ENCODE results near the gene BRPF1.

Gene BRPF1

DNA sequence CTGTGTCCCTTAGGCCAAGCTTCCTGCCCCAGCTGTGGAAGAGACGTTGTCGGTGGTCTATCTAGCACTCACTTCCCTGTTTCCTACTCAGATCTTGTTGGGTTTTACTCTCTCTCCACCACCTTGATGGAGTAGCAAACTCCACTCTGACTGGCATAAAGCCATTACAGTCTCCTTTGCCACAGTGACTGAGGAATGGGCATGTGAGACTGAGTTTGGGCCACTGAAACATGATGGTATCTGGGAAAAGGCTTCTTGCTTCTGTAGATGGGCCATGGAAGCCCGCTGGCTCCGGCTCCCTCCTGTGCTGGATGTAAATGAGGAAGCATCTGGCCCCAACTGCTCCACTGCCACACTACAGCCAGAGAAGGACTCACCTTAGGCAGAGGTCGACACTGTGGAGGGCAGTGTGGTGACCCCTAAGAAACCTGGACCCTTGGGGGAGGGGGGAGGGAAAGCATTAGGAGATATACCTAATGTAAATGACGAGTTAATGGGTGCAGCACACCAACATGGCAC lies 47.6 kb downstream of the BRPF1 start:
- in situ Hi-C loops (cut with HindIII; ENCODE audit: low pct_ligation_motif_present, low pct_unique_long_range_greater_than_20kb, low sequenced_read_pairs) = no loop called here
- DNase-seq = no peak

DNA sequence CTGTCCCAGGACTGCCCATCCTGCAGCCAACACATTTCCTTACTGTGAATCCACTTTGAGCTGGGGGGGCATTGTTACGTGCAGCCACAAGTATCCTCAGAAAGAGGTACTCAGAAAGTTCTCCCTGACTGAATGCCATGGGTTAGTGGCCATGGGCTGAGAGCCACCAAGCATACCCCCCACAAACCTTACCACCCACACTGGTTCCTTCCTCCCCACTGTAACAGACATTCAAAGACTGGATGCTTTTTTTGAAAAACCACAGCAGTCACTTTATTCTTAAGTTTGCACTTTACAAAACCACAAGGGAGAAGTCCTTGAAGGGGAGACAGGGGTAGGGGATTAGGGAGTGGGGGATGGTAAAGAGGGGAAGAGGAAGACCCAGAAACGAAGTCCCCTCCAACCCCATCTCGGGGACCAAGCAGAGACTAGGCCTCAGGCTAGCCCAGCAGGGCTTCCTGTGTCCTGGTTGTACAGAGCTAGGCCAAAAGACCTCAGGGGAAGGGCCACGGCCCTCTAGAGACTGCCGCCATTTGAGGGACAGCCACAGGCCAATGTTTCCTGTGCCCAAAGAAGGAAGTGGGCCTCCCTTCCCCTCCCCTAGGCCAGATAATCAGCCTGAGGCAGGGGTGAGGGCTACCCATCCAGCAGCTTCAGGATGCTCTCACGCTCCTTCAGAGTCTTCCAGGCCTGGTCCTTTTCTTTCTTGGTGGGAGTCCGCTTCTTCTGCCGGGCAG lies 48.4 kb downstream of the BRPF1 start:
- peak; percentile 10 for DNase-seq
- in situ Hi-C loops (cut with HindIII; ENCODE audit: low pct_ligation_motif_present, low pct_unique_long_range_greater_than_20kb, low sequenced_read_pairs) = no loop called here

DNA sequence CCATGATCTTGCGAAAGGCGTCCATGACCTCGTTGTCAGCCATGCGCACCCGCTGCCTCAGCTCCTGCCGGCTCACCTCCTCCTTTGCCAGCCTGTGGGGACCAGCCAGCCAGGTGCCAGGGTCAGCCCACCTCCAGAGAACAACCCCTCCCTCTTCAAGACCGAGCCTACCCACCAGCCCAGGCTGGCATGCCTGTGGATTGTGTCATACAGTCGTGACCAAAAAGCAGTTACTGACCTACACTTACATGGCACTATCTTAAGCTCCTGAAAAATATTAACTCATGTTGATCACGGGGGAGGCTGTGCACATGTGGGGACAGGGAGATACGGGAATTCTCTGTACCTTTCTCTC lies 48.9 kb downstream of the BRPF1 start:
- in situ Hi-C loops (cut with HindIII; ENCODE audit: low pct_ligation_motif_present, low pct_unique_long_range_greater_than_20kb, low sequenced_read_pairs) = no loop called here
- peak; percentile 82 for DNase-seq

DNA sequence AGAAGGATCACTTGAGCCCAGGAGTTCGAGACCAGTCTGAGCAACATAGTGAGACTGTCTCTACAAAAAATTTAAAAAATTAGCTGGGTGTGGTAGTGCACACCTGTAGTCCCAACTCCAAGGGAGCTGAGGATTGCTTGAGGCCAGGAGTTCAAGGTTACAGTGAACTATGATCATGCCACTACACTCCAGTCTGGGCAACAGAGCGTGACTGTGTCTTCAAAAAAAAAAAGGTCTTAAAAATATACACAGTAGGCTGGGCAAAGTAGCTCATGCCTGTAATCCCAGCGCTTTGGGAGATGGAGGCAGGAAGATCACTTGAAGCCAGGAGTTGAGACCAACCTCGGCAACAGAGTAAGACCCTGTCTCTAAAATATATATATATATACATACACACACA lies 49.4 kb downstream of the BRPF1 start:
- in situ Hi-C loops (cut with HindIII; ENCODE audit: low pct_ligation_motif_present, low pct_unique_long_range_greater_than_20kb, low sequenced_read_pairs) = no loop called here
- DNase-seq = no peak

DNA sequence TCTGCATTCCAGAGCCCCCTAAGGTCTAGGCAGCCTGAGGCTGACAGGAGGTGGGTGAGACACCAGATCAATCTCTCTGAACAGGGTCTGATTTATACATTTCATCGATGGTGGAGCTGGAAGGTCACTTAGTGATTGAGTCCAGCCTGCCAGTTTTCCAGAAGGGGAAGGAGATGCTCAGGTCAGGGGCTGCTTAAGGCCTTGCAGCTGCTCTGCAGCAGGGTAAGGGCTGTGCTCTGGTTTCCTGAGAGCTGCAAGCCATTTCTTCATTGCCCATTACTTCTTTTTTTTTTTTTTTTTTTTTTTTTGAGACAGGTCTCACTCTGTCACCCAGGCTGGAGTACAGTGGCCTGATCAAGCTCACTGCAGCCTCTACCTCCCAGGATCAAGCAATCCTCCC lies 50.0 kb downstream of the BRPF1 start:
- in situ Hi-C loops (cut with HindIII; ENCODE audit: low pct_ligation_motif_present, low pct_unique_long_range_greater_than_20kb, low sequenced_read_pairs) = no loop called here
- DNase-seq = no peak

DNA sequence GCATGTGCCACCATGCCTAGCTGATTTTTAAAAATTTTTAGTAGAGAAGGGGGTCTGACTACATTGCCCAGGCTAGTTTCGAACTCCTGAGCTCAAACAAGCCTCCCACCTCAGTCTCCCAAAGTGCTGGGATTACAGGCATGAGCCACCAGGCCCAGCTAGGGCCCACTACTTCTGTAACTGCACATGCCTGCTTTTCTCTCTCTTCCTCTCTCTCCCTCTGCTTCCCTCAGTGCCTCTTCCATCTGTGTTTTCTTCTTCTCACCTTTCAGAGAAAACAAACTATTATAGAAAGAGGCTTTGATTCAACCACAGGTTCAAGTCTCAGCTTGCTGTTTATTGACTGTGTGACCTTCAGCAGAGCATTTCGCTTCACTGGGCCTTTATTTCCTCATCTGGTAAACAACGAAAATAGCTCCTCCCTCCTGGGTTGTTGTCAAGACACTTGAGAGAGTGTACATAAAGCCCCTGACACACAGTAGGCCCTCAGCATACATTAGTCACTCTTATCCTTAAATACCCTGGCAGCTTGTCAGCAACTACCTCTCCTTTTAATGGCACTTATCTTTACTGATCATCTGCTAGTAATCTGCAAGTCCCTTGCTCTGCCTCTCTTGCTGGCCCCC lies 50.6 kb downstream of the BRPF1 start:
- in situ Hi-C loops (cut with HindIII; ENCODE audit: low pct_ligation_motif_present, low pct_unique_long_range_greater_than_20kb, low sequenced_read_pairs) = no loop called here
- DNase-seq = no peak

DNA sequence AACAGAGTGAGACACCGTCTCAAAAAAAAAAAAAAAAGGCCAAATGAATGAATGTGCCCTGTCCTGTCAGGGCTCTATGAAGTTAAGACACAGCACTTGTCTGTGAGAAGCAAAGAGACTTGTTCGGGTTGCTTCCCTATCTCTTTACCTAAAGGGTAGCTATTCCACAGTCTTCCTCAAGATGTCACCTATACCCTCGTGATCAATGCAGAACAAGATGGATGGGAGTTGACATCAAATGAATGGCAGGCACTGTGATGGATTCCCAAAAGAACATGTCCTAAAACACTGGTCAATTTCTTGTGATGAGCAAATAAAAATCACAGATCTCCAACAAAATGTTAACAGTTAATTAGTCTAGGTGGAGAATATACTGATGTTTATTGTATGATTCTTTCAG lies 51.2 kb downstream of the BRPF1 start:
- no peak for DNase-seq
- in situ Hi-C loops (cut with HindIII; ENCODE audit: low pct_ligation_motif_present, low pct_unique_long_range_greater_than_20kb, low sequenced_read_pairs) = no loop called here

DNA sequence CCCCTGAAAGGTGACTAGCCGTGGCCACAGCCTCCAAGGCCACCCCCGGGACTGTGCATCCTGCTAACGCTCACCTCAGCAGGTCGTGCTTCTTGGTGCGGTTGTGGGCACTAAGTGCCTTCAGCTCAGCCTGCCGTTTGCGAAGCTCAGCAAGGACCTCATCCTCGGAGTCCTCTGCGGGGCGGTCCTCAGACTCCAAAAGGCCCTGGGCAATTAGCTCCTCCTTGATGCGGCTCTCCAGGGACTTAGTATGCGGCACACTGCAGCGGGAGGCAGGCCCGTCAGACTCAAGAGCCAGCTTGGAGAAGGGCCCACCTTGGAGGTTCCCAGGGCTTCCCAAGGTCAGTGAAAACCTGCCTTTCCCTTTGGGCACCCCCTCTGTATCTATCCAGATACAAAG lies 52.4 kb downstream of the BRPF1 start:
- in situ Hi-C loops (cut with HindIII; ENCODE audit: low pct_ligation_motif_present, low pct_unique_long_range_greater_than_20kb, low sequenced_read_pairs) = no loop called here
- no peak for DNase-seq

DNA sequence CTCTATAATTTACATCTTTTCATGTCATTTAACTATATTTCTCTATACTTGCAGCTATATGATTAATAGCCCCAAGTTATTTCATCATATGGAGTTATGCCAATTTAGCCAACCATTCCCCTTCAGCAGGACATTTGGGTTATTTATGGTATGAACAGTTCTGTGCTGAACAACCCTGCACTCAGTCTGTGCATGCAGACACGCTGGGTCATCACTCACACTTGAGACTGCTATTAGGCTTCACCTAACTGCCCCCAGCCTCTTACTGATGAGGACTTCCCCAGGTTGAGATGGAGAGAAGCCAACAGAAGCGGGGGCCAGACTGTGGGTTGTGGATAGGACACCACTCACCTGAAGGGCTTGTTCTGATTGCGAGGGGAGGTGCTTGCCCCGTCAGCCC lies 53.4 kb downstream of the BRPF1 start:
- in situ Hi-C loops (cut with HindIII; ENCODE audit: low pct_ligation_motif_present, low pct_unique_long_range_greater_than_20kb, low sequenced_read_pairs) = no loop called here
- DNase-seq = no peak

DNA sequence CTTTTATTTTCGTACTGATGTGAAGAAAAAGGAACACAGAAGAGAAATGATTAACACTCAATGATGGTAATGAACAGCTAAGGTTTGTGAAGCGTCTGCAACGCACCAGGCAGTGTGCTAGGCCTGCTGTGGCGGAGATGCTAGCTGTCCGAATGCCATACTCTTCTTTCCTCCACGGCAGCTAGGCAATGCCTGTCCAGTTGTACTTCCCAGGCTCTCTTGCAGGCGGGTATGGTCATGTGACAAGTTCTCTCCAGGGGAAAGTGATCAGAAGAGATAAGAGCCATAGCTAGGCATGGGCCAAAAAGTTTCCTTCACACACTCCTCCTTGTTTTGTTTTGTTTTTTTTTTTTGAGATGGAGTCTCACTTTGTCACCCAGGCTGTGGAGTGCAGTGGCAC lies 54.1 kb downstream of the BRPF1 start:
- in situ Hi-C loops (cut with HindIII; ENCODE audit: low pct_ligation_motif_present, low pct_unique_long_range_greater_than_20kb, low sequenced_read_pairs) = no loop called here
- DNase-seq = no peak

DNA sequence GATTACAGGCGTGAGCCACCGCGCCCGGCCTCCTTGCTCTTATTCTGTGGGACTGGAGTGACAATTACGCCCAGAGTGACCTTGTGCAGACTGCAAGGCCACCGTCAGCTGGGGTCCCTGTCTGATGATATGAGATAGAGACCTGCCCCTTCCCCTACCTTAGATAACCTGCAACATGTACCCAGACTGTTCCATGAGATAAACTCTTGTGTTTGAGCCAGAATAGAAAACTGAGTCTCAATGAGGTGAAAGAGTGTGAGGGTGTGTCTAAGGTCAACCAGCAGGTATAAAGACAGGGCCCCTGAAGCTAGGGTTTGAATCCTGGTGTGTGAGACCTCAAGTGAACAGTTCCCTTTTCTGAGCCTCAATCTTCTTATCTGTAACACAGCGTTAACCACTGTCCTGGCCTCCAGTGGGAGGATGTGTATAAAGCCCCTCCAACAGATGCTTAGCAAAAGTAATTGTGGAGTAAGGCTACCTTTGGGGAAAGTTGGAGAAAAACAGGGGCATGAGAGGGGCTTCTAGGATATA lies 54.7 kb downstream of the BRPF1 start:
- in situ Hi-C loops (cut with HindIII; ENCODE audit: low pct_ligation_motif_present, low pct_unique_long_range_greater_than_20kb, low sequenced_read_pairs) = no loop called here
- no peak for DNase-seq

DNA sequence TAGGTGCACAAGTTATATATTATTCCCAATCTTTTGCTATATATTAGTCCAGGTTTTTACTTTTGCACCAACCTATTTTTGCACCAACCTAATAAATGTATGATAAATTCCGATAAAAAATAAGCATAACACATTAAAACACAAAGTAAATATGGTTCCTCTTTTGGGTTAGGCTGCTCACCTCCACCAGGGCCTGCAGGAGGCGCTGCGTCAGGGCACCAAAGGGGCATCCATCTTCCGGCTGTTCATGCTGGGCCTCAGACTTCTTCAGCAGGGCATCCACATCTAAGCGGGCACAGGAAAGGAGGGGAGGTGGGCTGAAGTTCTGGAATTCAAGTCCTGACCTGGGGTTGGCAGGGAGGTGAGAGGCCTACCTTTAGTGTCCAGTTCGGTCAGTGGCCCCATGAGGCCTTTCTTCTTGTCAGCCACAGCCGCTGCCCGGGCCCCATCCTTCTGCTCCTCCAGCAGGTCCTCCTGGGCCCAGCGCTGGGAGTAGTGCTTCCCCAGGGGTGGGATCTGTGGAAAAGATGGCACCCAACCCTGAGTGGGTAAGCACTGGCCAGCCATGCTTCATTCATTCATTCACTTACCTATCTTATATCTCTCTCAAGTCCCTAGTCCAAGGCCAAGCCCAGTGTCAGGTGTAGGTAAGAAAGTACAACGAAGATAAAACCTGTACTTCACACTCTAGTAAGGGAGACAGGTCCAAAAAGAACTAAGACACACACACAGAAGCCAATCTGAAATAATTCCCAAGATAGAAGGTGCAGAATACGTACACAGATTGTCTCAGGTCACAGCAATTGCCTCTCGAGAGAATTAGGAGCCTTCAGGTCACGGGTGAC lies 55.5 kb downstream of the BRPF1 start:
- DNase-seq = no peak

DNA sequence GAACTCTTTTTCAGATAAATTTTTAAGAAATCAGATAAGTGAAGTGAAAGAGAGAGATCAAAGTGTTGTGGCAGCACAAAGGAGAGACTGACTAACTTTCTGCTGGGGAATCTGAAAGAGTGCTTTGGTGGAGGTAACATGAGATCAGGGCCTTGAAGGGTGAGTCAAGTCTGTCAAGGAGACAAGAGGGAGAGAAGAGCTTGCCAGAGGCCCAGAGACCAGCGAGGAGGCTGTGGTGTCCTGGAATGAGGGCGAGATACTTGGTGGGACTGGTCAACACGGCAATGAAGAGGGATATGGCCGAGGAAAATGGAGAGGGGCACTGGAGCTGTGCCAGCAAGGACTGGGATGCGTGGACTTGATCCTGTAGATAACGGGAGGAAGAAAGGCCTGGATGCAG lies 56.2 kb downstream of the BRPF1 start:
- in situ Hi-C loops (cut with HindIII; ENCODE audit: low pct_ligation_motif_present, low pct_unique_long_range_greater_than_20kb, low sequenced_read_pairs) = no loop called here
- DNase-seq = no peak

More for the DNA sequence above, 55.5 kb downstream of the BRPF1 start:
- in situ Hi-C loops (cut with HindIII; ENCODE audit: low pct_ligation_motif_present, low pct_unique_long_range_greater_than_20kb, low sequenced_read_pairs) = no loop called here

DNA sequence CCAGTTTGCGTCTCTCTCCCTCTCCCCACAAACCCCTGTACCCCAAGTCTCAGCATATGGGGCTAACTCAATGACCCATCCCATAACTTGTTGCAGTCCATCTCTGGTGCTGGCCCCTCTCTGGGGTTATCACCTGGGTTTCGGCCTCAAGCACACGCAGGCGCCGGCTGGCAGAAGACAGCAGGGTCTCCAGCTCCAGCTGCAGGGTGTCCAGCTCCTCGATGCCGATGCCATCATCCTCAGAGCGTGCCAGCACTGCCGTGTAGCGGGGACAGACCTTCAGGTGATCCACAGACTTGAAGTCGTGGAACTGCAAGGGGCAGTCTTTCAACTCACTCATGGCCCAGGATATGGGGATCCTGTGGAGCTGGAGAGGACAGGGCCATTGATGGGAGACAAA lies 59.6 kb downstream of the BRPF1 start:
- DNase-seq = no peak
- in situ Hi-C loops (cut with HindIII; ENCODE audit: low pct_ligation_motif_present, low pct_unique_long_range_greater_than_20kb, low sequenced_read_pairs) = no loop called here

DNA sequence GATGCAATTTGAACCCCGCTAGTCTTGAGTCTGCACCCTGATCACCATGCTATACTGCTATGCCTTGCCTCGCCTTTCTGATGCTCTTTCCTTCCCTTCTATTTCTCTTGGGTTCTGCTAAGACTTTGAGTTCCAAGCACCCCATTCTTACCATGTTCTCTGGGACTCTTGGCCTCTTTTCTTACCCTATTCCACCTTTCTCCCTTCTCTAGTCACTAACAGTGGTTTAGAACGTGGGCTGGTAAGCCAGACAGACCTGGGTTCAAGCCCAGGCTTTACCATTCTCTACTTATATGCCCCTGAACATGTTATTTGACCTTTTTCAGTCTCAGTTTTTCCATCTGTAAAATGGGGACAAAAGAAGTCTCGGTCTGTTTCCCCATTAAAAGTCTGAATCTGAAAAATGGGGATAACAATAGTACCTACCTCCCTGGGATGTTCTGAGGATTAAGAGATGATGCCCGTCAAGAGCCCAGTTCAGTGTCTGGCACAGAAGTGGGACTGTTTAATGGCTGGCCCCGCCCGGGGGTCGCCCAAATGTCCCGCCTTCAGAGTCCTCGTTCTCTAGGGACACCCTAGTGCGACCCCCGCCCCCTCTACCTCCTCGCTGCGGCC lies 60.4 kb downstream of the BRPF1 start:
- DNase-seq = no peak
- in situ Hi-C loops (cut with HindIII; ENCODE audit: low pct_ligation_motif_present, low pct_unique_long_range_greater_than_20kb, low sequenced_read_pairs) = no loop called here

DNA sequence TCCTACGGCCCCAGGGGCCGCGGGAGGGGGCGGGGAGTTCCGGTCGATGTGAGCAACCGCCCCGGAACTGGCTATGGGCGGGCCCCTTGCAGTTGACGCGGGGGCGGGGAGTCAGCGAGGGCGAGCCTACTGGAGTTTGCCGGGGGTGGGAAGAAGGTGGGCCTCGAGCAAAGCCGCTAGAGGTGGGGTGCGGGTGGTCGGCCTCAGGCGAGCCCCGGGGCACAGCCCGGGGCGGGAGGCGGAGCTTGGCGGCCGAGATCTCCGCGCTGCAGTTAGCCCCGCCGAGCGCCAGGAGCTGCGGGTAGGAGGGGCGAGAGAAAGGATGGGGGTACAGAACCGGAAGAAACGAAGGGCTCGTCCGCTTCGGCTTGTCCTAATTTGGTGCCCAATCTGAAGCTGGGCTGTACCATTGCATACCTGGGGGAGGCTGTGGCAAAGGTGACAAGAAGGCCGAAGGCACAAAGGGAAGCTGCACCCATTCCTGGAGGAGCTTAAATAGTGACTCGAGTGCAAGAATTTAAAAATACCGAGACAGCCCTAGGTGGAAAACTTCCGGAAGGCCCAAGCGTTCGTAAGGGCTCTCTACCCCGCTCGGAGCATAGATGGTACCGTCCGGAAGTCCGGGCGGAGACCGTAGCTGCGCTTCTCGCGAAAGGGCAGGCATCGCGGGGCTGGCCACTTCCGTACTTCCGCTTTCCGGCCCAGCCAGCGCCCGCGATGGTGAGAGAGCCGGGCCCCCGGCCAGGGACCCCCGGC lies 61.0 kb downstream of the BRPF1 start, which contains the start of the genes ARPC4 and TADA3:
Gene ARPC4, plus strand, starts transcription at position 678 of the 756 bp plus-strand sequence. Its CDS starts 40 bp downstream, at position 718.
Gene TADA3, minus strand, starts transcription at position 69 of the 756 bp plus-strand sequence. CDS start 1,007 bp downstream, outside the sequence.
- in situ Hi-C loops (cut with HindIII; ENCODE audit: low pct_ligation_motif_present, low pct_unique_long_range_greater_than_20kb, low sequenced_read_pairs) = no loop called here
- peak; percentile 89 for DNase-seq

DNA sequence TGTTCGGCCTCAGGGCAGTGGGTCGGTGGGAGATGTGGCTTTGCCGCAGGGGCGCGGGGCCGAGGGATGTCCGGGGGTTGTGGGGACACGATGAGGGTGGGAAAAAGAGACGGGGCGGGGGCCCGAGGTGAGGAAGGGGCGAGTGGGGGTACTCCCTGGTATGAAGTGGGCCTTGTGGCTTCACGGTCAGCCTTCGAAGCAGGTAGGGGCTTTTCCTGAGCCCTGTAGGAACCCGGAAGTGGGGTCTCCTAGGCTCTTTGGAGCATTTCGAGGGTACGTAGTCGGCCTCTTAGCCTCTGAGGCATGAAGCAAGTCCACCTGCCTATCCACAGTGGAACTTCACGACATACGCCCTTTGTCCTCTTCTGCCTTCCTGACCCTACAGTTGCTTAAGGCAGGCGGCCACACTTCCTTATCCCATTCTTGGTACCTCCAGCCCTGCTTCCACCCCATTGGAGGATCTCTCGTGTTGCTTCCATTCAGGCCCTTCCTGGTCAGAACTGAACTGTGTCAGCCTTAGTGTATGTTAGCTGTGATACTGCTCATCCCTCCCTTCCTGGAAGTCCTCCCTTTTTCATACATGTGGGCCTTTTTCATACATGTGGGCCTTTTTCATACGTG lies 61.7 kb downstream of the BRPF1 start:
- in situ Hi-C loops (cut with HindIII; ENCODE audit: low pct_ligation_motif_present, low pct_unique_long_range_greater_than_20kb, low sequenced_read_pairs) = no loop called here
- peak; percentile 48 for DNase-seq
